ENCODE data around the gene PPIH.

Gene PPIH

DNA sequence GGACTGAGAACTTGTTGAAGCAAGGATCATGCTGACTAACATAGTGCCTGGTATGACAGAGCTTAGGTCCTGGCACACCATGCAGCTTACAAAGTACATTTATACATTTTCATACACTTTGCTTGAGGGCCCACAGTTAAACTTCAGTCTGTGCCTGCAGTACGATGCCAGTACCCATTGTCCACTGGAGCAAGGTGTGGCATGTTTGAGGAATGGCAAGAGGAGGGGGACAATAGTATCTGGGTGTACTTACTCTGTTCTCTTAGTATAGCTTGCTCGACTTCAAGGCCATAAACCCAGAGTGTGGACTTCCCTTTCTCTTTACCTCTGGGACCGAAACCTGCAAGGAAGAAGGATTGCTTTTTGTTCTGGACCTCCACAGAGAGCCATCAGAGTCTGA, 17.2 kb downstream of the PPIH start:
- no peaks in the 10 kb centered on the region for H3K27me3 ChIP-seq (ENCODE audit: insufficient read depth, poor library complexity, severe bottlenecking)
- no peak for DNase-seq (ENCODE audit: low read depth in 1 of 2, low spot score in 1 of 2)
- no peak for TF ChIP-seq CTCF (IDR thresholded peaks at IDR 0.05; ENCODE audit: insufficient read depth, low read length)
- TF ChIP-seq POLR2AphosphoS5 (IDR thresholded peaks at IDR 0.05; ENCODE audit: low read depth) = no peak
- TF ChIP-seq, protein P1, sequence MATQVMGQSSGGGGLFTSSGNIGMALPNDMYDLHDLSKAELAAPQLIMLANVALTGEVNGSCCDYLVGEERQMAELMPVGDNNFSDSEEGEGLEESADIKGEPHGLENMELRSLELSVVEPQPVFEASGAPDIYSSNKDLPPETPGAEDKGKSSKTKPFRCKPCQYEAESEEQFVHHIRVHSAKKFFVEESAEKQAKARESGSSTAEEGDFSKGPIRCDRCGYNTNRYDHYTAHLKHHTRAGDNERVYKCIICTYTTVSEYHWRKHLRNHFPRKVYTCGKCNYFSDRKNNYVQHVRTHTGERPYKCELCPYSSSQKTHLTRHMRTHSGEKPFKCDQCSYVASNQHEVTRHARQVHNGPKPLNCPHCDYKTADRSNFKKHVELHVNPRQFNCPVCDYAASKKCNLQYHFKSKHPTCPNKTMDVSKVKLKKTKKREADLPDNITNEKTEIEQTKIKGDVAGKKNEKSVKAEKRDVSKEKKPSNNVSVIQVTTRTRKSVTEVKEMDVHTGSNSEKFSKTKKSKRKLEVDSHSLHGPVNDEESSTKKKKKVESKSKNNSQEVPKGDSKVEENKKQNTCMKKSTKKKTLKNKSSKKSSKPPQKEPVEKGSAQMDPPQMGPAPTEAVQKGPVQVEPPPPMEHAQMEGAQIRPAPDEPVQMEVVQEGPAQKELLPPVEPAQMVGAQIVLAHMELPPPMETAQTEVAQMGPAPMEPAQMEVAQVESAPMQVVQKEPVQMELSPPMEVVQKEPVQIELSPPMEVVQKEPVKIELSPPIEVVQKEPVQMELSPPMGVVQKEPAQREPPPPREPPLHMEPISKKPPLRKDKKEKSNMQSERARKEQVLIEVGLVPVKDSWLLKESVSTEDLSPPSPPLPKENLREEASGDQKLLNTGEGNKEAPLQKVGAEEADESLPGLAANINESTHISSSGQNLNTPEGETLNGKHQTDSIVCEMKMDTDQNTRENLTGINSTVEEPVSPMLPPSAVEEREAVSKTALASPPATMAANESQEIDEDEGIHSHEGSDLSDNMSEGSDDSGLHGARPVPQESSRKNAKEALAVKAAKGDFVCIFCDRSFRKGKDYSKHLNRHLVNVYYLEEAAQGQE (IDR thresholded peaks at IDR 0.05; ENCODE audit: insufficient replicate concordance, low read depth) = no peak
- TF ChIP-seq GABPA (IDR thresholded peaks at IDR 0.05; ENCODE audit: low read depth) = no peak
- TF ChIP-seq SPI1 (IDR thresholded peaks at IDR 0.05; ENCODE audit: borderline replicate concordance, low read depth) = no peak
- H3K27ac ChIP-seq (replicated peaks) = no peak overlapping the region
- H3K4me3 ChIP-seq (replicated peaks; ENCODE audit: insufficient read depth, low read length) = no peak overlapping the region

DNA sequence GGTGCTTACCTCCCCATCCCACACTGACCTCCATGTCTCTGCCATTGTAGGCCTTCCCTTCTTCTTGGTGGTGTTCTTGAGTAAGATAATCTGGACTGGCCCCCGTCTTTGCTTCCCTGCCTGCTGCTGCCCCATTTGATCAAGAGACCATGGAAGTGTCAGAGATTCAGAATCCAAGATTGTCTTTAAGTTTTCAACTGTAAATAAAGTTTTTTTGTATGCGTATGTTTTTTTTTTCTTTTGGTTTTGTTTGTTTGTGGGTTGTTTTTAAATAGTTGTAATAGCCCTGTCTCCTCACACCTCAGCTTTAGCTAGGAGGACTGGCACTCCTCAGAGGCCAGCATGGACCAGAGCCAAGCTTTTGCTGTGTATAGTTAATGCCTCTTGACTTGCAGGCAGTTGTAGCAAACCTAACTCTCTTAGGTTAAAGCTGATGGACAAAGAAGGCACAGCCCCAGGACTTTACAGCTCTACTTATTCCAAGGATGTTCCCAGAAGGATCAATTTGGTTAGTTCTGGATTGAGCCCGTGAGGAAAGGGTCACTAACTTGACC, 18.4 kb downstream of the PPIH start:
- Histone ChIP-seq H3K4me3 (replicated peaks; ENCODE audit: insufficient read depth, low read length) (no peak overlapping the region), H3K27ac (replicated peaks) (no peak overlapping the region), H3K27me3 (ENCODE audit: insufficient read depth, poor library complexity, severe bottlenecking) (no peaks in the 10 kb centered on the region)
- DNase-seq (ENCODE audit: low read depth in 1 of 2, low spot score in 1 of 2) = no peak
- TF ChIP-seq CTCF (IDR thresholded peaks at IDR 0.05; ENCODE audit: insufficient read depth, low read length) (no peak), GABPA (IDR thresholded peaks at IDR 0.05; ENCODE audit: low read depth) (no peak), SPI1 (IDR thresholded peaks at IDR 0.05; ENCODE audit: borderline replicate concordance, low read depth) (no peak), POLR2AphosphoS5 (IDR thresholded peaks at IDR 0.05; ENCODE audit: low read depth) (no peak)
- TF ChIP-seq, protein P1 (IDR thresholded peaks at IDR 0.05; ENCODE audit: insufficient replicate concordance, low read depth) = no peak

DNA sequence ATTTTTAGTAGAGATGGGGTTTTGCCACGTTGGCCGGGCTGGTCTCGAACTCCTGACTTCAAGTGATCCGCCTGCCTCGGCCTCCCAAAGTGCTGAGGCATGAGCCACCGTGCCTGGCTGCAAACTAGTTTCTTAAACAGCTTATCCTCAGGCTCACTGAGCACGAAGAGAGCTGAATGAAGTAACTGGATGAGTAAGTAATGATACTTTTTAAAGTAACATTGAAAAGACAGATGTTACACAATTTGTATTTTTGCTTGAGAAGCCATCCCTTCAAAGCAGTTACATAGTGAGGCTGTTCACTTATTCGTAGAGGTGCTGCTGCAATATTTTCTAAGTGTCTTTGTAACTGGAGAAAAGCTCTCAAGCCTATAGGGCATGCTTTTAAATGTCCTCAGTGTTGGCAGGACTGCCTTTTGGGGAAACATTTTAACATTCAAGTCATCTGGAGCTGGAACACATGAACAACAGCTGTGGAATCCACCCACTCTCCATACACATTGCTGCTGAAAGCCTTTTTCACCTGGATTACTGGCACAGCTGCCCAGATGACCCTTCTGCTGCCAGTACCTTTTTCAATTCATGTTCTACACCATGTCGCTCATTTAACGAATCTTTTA, 21.3 kb downstream of the PPIH start:
- no peaks in the 10 kb centered on the region for H3K27me3 ChIP-seq (ENCODE audit: insufficient read depth, poor library complexity, severe bottlenecking)
- peak overlapping the region; percentile 4; the same call in 1 of the 2 replicates for H3K27ac ChIP-seq (replicated peaks)
- TF ChIP-seq SPI1 (IDR thresholded peaks at IDR 0.05; ENCODE audit: borderline replicate concordance, low read depth) = no peak
- TF ChIP-seq GABPA (IDR thresholded peaks at IDR 0.05; ENCODE audit: low read depth) = no peak
- TF ChIP-seq POLR2AphosphoS5 (IDR thresholded peaks at IDR 0.05; ENCODE audit: low read depth) = no peak
- TF ChIP-seq, protein P1 (IDR thresholded peaks at IDR 0.05; ENCODE audit: insufficient replicate concordance, low read depth) = no peak
- TF ChIP-seq CTCF (IDR thresholded peaks at IDR 0.05; ENCODE audit: insufficient read depth, low read length) = no peak
- no peak for DNase-seq (ENCODE audit: low read depth in 1 of 2, low spot score in 1 of 2)
- no peak overlapping the region for H3K4me3 ChIP-seq (replicated peaks; ENCODE audit: insufficient read depth, low read length)

Data from HL-60 (cell line).